HEK293T (cell line): ENCODE measurements around the gene THRB.
"Not testable (repeated sequence)": the region's sequence is repeated elsewhere in the genome, so short reads cannot be mapped to it uniquely, and the experiment has no call there.

Experiments used
- CTCF ChIA-PET: fragments of 350-600 bp; formaldehyde crosslinking; extraction: SDS; loops from one replicate; lab custom pipeline; 2021; ENCODE audit warnings: antibody characterized with exemption, inconsistent platforms; lab: Yijun Ruan, JAX
- POLR2A ChIA-PET: fragments of 350-600 bp; formaldehyde crosslinking; extraction: SDS; loops from one replicate; lab custom pipeline; 2020; ENCODE audit warnings: antibody characterized with exemption, inconsistent platforms; lab: Yijun Ruan, JAX
- DNase-seq: peaks from one replicate; pipeline ENCODE4 v3.0.0; 2012; ENCODE audit warnings: mixed read lengths; ENCODE audit errors: extremely low spot score
- ARNT ChIP-seq: fragments of 450-650 bp; IDR thresholded peaks from 2 replicates; pipeline ENCODE4 v1.6.1; 2017; ENCODE audit warnings: mild to moderate bottlenecking
- BHLHE40 ChIP-seq: fragments of 450-650 bp; IDR thresholded peaks from 2 replicates; pipeline ENCODE4 v1.6.1; 2016; ENCODE audit warnings: mild to moderate bottlenecking, moderate library complexity, borderline replicate concordance
- CTBP1 ChIP-seq: fragments of 450-650 bp; IDR thresholded peaks from 2 replicates; pipeline ENCODE4 v1.6.1; 2016; ENCODE audit warnings: borderline replicate concordance
- ELF4 ChIP-seq: fragments of 450-650 bp; IDR thresholded peaks from 2 replicates; pipeline ENCODE4 v1.6.1; 2017; ENCODE audit warnings: antibody characterized with exemption
- FOXA1 ChIP-seq: fragments of 450-650 bp; IDR thresholded peaks from 2 replicates; pipeline ENCODE4 v1.6.1; 2016; ENCODE audit warnings: mild to moderate bottlenecking
- FOXK2 ChIP-seq: fragments of 450-650 bp; IDR thresholded peaks from 2 replicates; pipeline ENCODE4 v1.6.1; 2016; ENCODE audit warnings: mild to moderate bottlenecking
- FOXM1 ChIP-seq: fragments of 450-650 bp; IDR thresholded peaks from 2 replicates; pipeline ENCODE4 v1.6.1; 2017; ENCODE audit warnings: mild to moderate bottlenecking, borderline replicate concordance
- HDGF ChIP-seq: fragments of 450-650 bp; IDR thresholded peaks from 2 replicates; pipeline ENCODE4 v1.6.1; 2017; ENCODE audit warnings: antibody characterized with exemption, borderline replicate concordance
- L3MBTL2 ChIP-seq: fragments of 450-650 bp; conservative IDR thresholded peaks from 2 replicates; pipeline ENCODE4 v1.6.1; 2016; ENCODE audit warnings: mild to moderate bottlenecking
- LEF1 ChIP-seq: fragments of 450-650 bp; IDR thresholded peaks from 2 replicates; pipeline ENCODE4 v1.6.1; 2017; ENCODE audit warnings: mild to moderate bottlenecking, borderline replicate concordance
- NFRKB ChIP-seq: fragments of 450-650 bp; IDR thresholded peaks from 2 replicates; pipeline ENCODE4 v1.6.1; 2016; ENCODE audit warnings: mild to moderate bottlenecking, moderate library complexity
- PKNOX1 ChIP-seq: fragments of 450-650 bp; IDR thresholded peaks from 2 replicates; pipeline ENCODE4 v1.6.1; 2016
- SP1 ChIP-seq: fragments of 450-650 bp; IDR thresholded peaks from 2 replicates; pipeline ENCODE4 v1.6.1; 2017
- SUZ12 ChIP-seq: fragments of 450-650 bp; IDR thresholded peaks from 2 replicates; pipeline ENCODE4 v1.6.1; 2016; ENCODE audit warnings: mild to moderate bottlenecking
- TARDBP ChIP-seq: fragments of 450-650 bp; IDR thresholded peaks from 2 replicates; pipeline ENCODE4 v1.6.1; 2016
- ZNF384 ChIP-seq: fragments of 450-650 bp; IDR thresholded peaks from 2 replicates; pipeline ENCODE4 v1.6.1; 2016

Gene THRB

GRCh38 chr3:24426896-24427295, 67.8 kb downstream of the THRB start:
- no peak for DNase-seq
- CTCF ChIA-PET, result no interaction called here
- TF ChIP-seq NFRKB (no peak), FOXK2 (no peak), SP1 (no peak), SUZ12 (no peak), TARDBP (no peak), PKNOX1 (no peak)
- POLR2A ChIA-PET, result no interaction called here

- CTCF ChIA-PET, POLR2A ChIA-PET, DNase-seq: not testable (repeated sequence)
- TF ChIP-seq PKNOX1, result 0 out of 2 replicates have a peak, but pooled peaks have one; percentile 30
These were observed 73.8 kb downstream of the THRB start for GRCh38 chr3:24420829-24421228.

- ChIA-PET POLR2A (no interaction called here), CTCF (no interaction called here)
- no peak for DNase-seq
- TF ChIP-seq FOXA1 (no peak), ARNT (no peak), L3MBTL2 (no peak), SUZ12 (no peak), HDGF (no peak), TARDBP (no peak), BHLHE40 (no peak), SP1 (no peak), NFRKB (no peak), PKNOX1 (no peak)
These were observed 74.4 kb downstream of the THRB start for GRCh38 chr3:24420224-24420623.

- no peak for DNase-seq
- ChIA-PET POLR2A (no interaction called here), CTCF (no interaction called here)
- no peak for TF ChIP-seq ARNT
- TF ChIP-seq PKNOX1, result no peak
- TF ChIP-seq SP1, result no peak
- no peak for TF ChIP-seq LEF1
- no peak for TF ChIP-seq FOXK2
- no peak for TF ChIP-seq FOXA1
These were observed 75.4 kb downstream of the THRB start for GRCh38 chr3:24419067-24419791.

- no peak for DNase-seq
- TF ChIP-seq ARNT, result no peak
- ChIA-PET POLR2A (no interaction called here), CTCF (no interaction called here)
These were observed 76.9 kb downstream of the THRB start for GRCh38 chr3:24417730-24418129.

GRCh38 chr3:24416224-24416623, 78.4 kb downstream of the THRB start:
- ChIA-PET CTCF (no interaction called here), POLR2A (no interaction called here)
- no peak for DNase-seq
- TF ChIP-seq SUZ12 (no peak), FOXM1 (no peak), ELF4 (no peak), CTBP1 (no peak), FOXK2 (no peak), LEF1 (no peak), ARNT (no peak), SP1 (no peak), NFRKB (no peak), PKNOX1 (no peak), BHLHE40 (no peak), L3MBTL2 (no peak), HDGF (no peak), TARDBP (no peak), ZNF384 (no peak)
